Right ventricle myocardium superior (tissue), 1 donor: Measurements from ENCODE around the gene SPRYD3. TPM values are rescaled to one million over a fixed set of nuclear protein-coding genes. Genes with fewer than 3 reads are reported as not detected.

Source experiments
- ATAC-seq: fragments of 200-7000 bp; cut with Tn5 transposase; one replicate; pipeline ENCODE4 v1.9.1; 2020; ENCODE audit warnings: mild to moderate bottlenecking; ENCODE audit not compliant: poor library complexity
- DNase-seq: peaks from one replicate; pipeline ENCODE4 v3.0.0-alpha.2; 2020
- intact Hi-C: fragments of 100-400 bp; cut with DNase I; formaldehyde crosslinking; loops from one replicate; pipeline ENCODE4 v1.11.2; 2022
- total RNA-seq: library from RNA; stranded (reverse); fragmentation: NEBNext Ultra II Directional; extraction: Animal tissue kit (Norgen Biotek cat#: 25700); gene quantifications from one replicate; pipeline ENCODE4 v1.2.1, GENCODE V29; 2021
- donor health status: DM: no; HTN: yes; CAD: no; lungs with severe emphysema.

Gene SPRYD3
- total RNA-seq, 1 donor from 2014 or later, result 37.8 TPM

DNA sequence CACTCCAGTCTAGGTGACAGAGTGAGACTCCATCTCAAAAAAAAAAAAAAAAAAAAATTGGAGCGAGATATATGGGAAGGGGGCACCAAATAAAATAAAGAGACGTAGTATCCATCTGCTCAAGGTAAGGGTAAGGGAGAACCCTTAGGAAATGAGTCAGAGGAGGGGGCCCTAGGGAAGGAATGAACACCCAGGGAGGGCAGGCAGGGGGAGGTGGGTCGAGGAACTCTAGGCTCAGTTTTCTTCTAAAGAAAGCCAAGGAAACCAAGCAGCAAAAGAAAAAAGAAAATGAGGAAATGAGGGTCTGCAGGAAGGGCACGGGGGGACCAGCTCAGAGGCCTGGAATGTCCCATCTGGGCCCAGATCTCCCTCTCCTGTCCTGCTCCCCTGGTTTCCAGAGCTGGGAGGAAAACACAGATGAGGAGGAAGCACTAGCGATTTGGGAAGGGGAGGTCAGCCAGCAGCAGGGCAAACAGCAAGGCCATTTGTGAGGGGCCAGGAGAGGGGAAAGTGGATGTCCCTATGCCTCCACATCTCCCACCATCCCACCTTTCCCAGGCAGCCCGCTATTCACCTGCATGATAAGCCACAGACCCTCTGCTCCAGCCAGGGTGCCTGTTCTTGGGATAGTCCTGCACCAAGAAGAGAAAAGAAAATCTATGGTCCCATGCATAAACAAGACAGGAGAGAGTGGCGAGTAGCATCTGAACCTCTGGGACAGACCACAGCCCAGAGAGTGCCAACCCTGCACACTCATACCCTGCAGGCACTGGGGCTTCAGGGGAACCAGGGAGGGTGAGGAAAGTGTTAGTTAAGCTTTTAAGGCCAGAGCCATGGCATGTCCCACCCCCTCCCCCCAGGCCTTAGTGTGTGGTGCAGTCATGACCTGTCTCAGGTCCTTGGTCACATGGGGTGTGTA, 11.9 kb downstream of the SPRYD3 start:
- DNase-seq (no peak), ATAC-seq (no peak)
- intact Hi-C loops, result loop anchor here (2.0 to 5.0 kb wide), 2 partner anchors 31 to 130 kb away; no protein-coding TSS in a partner anchor

DNA sequence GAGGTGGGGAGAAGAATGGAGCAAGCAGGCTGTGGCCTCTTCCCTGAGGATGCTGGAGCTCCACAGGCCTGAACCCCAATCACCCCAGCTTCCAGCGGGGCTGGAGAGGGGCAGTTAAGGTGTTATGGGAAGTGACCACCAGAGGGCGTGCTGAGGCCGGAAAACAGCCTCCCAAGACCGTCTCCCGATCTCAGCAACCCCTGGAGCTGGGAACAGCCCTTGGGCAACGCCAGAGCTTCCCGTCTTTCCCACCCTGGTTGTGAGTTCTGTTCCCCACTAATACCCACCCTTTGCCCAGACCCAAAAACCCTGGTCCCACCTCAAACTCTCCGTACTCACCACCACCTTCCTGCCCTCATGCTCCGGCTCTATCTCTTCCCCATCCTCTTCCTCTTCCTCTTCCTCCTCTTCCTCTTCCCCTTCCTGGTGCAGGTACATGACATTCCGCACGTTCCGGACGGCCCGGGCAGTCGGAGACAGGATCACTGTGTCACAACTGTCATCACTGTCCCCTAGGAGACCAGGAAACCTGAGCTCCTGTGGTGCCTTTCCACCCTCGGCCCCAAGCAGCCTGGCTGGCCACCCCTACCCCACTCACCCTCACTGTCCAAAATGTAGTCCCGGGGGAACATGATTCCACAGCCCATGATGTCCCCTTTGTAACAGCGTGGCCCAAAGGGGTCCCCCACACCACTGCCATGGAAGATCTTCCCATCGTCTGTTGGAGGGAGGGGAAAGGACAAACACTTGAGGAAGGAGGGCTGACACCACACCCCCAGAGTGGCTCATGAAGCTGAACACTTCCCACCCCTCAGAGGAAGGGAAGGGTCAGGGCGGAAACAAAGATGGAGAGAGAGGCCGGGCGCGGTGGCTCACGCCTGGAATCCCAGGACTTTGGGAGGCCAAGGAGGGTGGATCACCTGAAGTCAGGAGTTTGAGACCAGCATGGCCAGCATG, 12.9 kb downstream of the SPRYD3 start:
- intact Hi-C loops, result loop anchor here (2.0 to 5.0 kb wide), 2 partner anchors 33 to 131 kb away; no protein-coding TSS in a partner anchor
- ATAC-seq, result peak; percentile 63

DNA sequence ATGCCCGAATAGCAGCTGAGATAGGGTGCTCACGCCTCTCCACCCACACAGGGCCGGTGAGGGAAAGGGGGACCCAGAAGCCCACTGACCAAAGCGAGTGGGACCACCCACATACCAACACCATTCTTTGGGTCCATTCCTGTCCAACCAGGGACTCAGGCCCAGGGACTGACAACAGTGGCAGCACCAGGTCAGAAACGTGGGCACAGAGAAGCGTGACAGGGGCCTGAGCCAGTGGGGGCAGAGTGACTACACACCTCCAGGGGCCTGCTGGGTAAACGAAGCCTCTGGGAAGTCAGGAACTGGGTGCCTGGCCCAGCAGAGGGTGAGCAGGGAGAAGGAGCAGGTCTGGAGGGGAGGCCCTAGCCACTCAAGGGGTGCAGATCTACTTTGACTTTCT, 13.7 kb downstream of the SPRYD3 start:
- intact Hi-C loops, result loop anchor here (5.0 kb wide), 1 partner anchor 132 kb away; no protein-coding TSS in a partner anchor
- ATAC-seq (peak; percentile 2), DNase-seq (no peak)

More for the DNA sequence above, 12.9 kb downstream of the SPRYD3 start:
- DNase-seq, result peak; percentile 85

DNA sequence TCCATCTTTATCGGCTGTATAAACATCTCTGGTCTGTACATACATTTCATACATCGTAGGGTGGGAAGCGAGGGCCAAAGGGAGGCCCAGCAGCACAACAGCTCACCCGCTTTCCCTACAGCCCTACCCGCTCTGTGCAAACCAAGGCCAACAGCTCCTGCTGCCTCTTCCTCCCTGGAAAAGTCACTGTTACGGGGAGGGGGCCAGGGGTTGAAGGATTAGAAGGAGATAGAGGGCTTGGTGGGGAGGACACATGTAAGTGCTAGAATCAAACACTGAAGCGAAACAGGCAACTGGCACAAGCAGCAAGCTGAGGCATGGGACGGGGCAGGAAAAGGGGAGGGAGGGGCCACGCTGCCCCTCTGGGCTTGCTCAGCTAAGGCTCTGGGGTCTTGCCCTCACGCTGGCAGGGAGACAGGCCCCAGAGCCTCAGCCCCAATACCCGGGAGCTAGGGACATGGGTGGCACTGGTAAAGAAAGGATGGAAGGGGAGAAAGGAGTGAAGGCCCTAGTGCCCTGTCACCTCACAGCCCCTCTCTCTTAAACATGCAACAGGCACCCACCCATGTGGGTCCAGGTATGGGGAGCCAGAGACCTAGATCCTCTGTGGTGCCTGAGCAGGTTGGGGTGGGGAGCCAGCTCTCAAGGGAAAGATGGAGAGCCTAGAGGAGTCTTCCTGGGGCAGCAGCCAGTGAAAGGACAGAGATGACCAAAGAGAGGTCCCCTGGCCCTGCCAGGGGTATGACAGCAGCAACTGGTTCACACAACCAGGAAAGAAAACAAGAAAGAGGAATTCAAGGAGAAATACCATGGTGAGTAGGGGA, 14.4 kb downstream of the SPRYD3 start:
- intact Hi-C loops, result loop anchor here (5.0 kb wide), 1 partner anchor 132 kb away; no protein-coding TSS in a partner anchor
- DNase-seq (no peak), ATAC-seq (peak; percentile 0)

DNA sequence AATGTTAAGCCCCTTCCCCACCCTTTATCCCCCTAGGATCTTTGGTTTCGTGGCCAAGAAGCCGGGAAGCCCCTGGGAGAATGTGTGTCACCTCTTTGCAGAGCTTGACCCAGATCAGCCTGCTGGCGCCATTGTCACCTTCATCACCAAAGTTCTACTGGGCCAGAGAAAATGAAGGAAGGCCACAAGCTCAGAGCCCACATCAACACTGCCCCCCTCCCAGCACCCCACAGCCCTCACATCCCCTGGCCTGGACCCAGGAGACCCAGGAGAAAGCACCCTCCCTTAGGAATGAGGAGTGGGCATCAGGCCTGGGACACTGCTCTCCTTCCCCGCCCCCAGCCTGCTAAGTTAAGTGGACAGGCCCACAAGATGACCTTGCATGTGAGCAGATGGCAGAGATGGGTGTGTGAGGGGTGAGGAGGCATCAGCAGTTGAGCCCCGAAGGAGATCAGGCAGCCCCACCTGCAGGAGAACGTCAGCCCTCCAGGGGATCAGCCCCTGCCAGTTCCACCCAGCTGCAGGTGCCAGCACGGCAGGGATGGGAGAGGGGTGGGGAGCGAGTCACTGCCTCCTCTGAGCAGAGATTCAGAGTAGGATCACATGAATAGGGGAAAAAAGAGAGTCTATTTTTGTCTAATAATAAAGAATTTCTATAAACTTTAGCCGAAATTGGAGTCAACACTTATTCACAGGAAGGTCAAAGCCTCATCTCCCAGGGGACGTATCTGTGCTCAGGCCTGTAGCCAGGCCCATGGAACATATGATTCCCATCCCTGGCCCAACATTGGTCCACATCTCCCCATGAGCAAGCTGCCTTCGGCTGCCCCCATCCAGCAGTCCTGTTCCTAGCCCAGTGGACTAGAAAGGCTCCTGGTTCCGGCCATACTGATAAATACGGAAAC, 15.2 kb downstream of the SPRYD3 start:
- intact Hi-C loops, result no loop called here
- peak; percentile 74 for DNase-seq
- ATAC-seq, result peak; percentile 36

DNA sequence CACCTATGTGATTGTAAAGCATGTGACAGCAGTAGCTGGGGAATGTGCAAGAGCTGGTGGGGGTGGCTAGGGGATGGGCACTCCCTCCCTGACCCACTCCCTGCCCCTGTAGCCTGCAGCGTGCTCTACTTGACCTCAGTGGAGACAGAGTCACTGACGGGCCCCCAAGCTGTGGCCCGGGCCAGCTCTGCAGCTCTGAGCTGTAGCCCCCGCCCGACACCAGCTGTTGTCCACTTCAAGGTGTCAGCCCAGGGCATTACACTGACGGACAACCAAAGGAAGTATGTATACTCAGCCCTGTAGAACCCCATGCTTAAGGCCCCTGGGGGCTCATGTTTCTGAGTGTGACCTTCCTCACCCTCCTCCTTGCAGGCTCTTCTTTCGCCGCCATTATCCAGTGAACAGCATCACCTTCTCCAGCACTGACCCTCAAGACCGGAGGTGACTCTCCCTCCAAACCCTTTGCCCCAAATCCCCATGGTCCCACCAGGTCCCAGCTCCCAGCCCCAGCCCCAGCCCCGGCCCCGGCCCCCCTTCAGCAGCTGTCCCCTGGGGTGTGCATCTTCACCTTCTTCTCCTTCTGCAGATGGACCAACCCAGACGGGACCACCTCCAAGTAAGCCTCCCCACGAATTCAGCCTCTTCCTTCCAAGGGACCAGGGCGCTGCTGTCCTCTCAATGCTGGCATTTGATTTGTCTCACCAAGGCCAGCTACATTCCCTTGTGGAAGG, 16.0 kb downstream of the SPRYD3 start:
- ATAC-seq, result no peak
- intact Hi-C loops, result no loop called here
- DNase-seq, result no peak

DNA sequence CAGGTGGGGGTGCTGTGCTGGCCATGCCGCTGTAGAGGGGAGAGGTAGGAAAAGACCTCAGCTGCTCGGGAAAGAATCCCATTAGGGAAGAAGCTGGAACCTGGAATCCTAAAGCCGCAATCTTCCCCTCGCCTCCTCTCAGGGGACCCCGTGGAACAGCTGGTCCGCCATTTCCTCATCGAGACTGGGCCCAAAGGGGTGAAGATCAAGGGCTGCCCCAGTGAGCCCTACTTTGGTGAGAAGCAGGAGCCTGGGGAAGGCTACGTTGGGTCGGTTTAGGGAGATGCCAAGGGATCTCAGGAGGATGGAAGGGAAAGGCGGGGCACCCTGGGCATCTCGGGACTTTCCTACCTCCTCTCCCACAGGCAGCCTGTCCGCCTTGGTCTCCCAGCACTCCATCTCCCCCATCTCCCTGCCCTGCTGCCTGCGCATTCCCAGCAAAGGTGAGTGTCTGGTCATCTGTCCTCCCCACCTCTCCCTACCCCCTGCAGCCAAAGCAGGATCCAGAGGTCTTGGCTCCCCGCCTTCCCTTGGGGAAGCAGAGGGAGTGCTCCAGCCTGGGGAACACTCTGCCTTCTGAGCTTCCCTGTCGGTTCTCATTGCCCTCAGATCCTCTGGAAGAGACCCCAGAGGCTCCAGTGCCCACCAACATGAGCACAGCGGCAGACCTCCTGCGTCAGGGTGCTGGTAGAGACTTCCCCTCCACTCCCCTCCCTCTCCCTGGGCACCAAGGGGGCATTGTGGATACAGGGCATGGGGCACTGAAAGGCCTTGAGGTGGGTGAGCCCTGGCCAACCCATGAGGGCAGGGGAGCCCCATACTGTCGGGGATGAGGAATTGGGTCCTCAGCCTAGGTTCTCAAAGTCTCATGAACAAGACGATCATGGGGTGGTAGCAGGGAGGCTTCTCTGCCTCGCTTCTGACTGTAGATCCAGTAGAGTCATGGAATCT, 16.9 kb downstream of the SPRYD3 start:
- intact Hi-C loops, result no loop called here
- no peak for ATAC-seq
- no peak for DNase-seq

DNA sequence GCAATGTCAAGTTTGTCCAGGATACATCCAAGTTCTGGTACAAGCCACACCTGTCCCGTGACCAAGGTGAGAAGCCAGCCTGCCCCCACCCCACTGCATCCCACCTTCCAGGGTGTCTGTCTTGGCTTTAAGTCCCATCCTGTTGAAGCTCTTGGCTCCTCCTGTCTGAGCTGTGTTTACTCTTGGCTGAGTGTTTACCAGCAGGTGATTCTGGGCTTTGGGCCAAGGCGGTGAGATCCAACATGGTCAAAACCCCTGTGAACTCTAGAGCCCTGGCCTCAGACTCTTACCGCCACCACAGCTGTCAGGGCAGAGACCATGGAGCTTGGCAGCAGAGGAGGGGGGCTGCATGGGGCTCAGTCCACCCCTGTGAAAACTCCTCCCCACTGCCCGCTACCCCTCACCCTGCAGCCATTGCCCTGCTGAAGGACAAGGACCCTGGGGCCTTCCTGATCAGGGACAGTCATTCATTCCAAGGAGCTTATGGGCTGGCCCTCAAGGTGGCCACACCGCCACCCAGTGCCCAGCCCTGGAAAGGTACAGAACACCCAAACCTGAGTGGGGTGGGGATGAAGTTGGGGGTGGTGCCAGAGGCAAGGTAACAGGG, 17.7 kb downstream of the SPRYD3 start:
- intact Hi-C loops, result no loop called here
- ATAC-seq (no peak), DNase-seq (peak; percentile 58)

DNA sequence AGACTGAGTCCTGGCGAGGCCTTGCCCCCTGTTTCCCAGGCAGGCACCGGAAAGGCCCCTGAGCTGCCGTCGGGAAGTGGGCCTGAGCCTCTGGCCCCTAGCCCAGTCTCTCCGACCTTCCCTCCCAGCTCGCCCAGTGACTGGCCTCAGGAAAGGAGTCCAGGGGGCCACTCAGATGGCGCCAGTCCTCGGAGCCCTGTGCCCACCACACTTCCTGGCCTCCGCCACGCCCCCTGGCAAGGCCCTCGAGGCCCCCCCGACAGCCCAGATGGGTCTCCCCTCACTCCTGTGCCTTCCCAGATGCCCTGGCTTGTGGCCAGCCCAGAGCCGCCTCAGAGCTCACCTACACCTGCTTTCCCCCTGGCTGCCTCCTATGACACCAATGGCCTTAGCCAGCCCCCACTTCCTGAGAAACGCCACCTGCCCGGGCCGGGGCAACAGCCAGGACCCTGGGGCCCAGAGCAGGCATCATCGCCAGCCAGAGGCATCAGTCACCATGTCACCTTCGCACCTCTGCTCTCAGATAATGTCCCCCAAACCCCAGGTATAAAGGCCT, 18.4 kb downstream of the SPRYD3 start:
- DNase-seq (peak; percentile 57), ATAC-seq (no peak)
- intact Hi-C loops, result no loop called here

DNA sequence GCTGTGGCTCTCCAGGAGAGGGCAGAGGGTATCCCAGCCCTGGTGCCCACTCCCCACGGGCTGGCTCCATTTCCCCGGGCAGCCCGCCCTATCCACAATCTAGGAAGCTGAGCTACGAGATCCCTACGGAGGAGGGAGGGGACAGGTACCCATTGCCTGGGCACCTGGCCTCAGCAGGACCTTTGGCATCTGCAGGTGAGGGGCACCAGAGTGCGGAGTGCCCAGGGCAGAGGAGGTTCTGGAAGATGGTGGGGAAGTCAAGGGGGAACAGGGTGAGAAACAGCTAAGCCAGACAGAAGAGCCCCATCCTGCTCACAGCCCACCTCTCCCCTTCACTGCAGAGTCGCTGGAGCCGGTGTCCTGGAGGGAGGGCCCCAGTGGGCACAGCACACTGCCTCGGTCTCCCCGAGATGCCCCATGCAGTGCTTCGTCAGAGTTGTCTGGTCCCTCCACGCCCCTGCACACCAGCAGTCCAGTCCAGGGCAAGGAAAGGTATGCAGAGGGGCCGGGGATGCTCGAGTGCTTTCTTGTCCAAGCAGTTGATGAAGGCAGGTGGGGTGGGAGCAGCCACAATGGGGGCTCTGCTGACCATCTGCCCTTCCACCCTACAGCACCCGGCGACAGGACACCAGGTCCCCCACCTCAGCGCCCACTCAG, 19.0 kb downstream of the SPRYD3 start:
- intact Hi-C loops, result no loop called here
- ATAC-seq, result no peak
- no peak for DNase-seq

DNA sequence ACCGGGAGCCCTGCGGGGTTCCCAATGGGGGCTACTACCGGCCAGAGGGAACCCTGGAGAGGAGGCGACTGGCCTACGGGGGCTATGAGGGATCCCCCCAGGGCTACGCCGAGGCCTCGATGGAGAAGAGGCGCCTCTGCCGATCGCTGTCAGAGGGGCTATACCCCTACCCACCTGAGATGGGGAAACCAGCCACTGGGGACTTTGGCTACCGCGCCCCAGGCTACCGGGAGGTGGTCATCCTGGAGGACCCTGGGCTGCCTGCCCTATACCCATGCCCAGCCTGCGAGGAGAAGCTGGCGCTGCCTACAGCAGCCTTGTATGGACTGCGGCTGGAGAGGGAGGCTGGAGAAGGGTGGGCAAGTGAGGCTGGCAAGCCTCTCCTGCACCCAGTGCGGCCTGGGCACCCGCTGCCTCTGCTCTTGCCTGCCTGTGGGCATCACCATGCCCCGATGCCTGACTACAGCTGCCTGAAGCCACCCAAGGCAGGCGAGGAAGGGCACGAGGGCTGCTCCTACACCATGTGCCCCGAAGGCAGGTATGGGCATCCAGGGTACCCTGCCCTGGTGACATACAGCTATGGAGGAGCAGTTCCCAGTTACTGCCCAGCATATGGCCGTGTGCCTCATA, 19.6 kb downstream of the SPRYD3 start:
- intact Hi-C loops, result no loop called here
- ATAC-seq (no peak), DNase-seq (peak; percentile 49)

DNA sequence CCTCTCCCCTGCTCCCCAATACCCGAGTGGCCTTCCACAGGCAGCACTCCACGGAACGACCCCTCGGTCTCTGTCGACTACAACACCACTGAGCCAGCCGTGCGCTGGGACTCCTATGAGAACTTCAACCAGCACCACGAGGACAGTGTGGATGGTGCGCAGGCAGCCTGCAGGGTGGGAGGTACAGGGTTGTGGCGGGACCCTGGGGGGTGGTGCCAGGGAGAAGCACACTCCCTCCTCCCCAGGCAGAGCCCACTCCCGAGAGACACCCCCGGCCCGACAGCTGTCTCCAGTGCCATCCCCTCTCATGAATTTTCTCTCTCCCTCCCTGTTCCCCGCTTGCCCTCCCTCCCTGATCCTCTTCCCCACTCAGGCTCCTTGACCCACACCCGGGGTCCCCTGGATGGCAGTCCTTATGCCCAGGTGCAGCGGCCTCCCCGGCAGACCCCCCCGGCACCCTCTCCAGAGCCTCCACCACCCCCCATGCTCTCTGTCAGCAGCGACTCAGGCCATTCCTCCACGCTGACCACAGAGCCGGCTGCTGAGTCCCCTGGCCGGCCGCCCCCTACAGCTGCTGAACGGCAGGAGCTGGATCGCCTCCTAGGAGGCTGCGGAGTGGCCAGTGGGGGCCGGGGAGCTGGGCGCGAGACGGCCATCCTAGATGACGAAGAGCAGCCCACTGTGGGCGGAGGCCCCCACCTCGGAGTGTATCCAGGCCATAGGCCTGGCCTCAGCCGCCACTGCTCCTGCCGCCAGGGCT, 20.3 kb downstream of the SPRYD3 start:
- ATAC-seq (no peak), DNase-seq (peak; percentile 46)
- intact Hi-C loops, result no loop called here

DNA sequence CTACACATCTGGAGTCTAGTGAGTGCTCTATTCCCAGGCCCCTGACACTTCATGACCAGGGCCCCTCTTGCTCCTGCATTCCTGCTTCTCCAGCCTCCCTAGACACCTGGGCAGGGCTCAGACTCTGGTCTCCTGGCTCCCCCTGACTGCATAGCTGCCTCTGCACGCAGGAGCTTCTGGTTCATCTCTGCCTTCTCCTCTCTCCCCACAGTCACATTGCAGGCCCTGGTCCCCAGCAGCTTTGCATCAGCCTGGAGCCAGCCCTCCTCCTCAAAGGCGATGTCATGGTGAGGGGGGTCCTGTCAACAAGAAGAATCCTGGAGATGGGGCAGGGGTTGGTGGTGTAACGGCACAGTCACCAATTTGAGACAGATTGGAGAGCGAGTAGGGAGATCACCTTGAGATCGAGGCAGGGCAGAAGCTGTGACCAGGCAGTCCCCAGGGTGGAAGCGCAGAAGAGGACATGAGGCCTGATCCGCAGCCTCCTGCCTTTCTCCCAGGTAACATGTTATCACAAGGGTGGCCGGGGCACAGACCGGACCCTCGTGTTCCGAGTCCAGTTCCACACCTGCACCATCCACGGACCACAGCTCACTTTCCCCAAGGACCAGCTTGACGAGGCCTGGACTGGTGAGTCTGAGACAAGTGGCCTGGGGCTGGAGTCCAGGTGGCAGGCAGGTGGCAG, 21.2 kb downstream of the SPRYD3 start:
- intact Hi-C loops, result no loop called here
- no peak for DNase-seq
- ATAC-seq, result no peak
